GM21723 (cell line): ENCODE results near the gene ELP5.

Source experiments
- ATAC-seq: cut with Tn5 transposase; IDR thresholded peaks from one replicate; pipeline ENCODE4 v1.9.1; 2021; ENCODE audit warnings: mild to moderate bottlenecking, moderate library complexity; ENCODE audit not compliant: unreplicated experiment

ELP5 gene

GRCh38 chr17:7252176-7253043 is at the start of gene ELP5:
Gene ELP5, plus strand, starts transcription at chr17:7252215. Its CDS starts 336 bp downstream, at chr17:7252551.
- ATAC-seq, result peak; percentile 52

- no peak for ATAC-seq
Measured at GRCh38 chr17:7203391-7203790, 48.6 kb upstream of the ELP5 start.

- no peak for ATAC-seq
Measured at GRCh38 chr17:7204336-7204735, 47.7 kb upstream of the ELP5 start.

GRCh38 chr17:7204828-7205461 is 47.1 kb upstream of the ELP5 start:
- peak; percentile 80 for ATAC-seq

- no peak for ATAC-seq
Measured at GRCh38 chr17:7205561-7205960, 46.5 kb upstream of the ELP5 start.

GRCh38 chr17:7207120-7208001 is 44.7 kb upstream of the ELP5 start:
- no peak for ATAC-seq

- ATAC-seq, result no peak
Measured at GRCh38 chr17:7208027-7208571, 43.9 kb upstream of the ELP5 start.

- ATAC-seq, result no peak
Measured at GRCh38 chr17:7208754-7209460, 43.1 kb upstream of the ELP5 start.

- no peak for ATAC-seq
Measured at GRCh38 chr17:7211491-7212273, 40.3 kb upstream of the ELP5 start.

GRCh38 chr17:7213895-7214299 is 38.1 kb upstream of the ELP5 start:
- ATAC-seq, result no peak

GRCh38 chr17:7214300-7215135 is 37.5 kb upstream of the ELP5 start:
- ATAC-seq, result peak; percentile 69

GRCh38 chr17:7215136-7215638 is 36.8 kb upstream of the ELP5 start:
- ATAC-seq, result no peak

- ATAC-seq, result no peak
Measured at GRCh38 chr17:7215652-7216180, 36.3 kb upstream of the ELP5 start.

- no peak for ATAC-seq
Measured at GRCh38 chr17:7216242-7217112, 35.5 kb upstream of the ELP5 start.

GRCh38 chr17:7217113-7217987 is 34.7 kb upstream of the ELP5 start:
- no peak for ATAC-seq

- ATAC-seq, result no peak
Measured at GRCh38 chr17:7218166-7218565, 33.8 kb upstream of the ELP5 start.
